ENCODE data around the gene KCTD11.
"Not testable (repeated sequence)": the region's sequence is repeated elsewhere in the genome, so short reads cannot be mapped to it uniquely, and the experiment has no call there.

GRCh38 chr17:7335765-7336164, 16.2 kb upstream of the KCTD11 start:
- not testable (repeated sequence) for TF ChIP-seq CTCF (IDR thresholded peaks at IDR 0.05; ENCODE audit: low read length); EZH2 (IDR thresholded peaks at IDR 0.05; ENCODE audit: borderline replicate concordance, low read length)
